NCI-H1694 treated with DMSO at 0.1 percent for 48 hours (cell line): ENCODE results near the gene KLHL6.
A peak's percentile ranks its signal among the peaks of the same experiment; 100 is the strongest.
"Not testable (repeated sequence)": the region's sequence is repeated elsewhere in the genome, so short reads cannot be mapped to it uniquely, and the experiment has no call there.

Experiments used
- DNase-seq: peaks from one replicate; lab custom pipeline; 2025; lab: John Stamatoyannopoulos, UW

KLHL6 gene

DNA sequence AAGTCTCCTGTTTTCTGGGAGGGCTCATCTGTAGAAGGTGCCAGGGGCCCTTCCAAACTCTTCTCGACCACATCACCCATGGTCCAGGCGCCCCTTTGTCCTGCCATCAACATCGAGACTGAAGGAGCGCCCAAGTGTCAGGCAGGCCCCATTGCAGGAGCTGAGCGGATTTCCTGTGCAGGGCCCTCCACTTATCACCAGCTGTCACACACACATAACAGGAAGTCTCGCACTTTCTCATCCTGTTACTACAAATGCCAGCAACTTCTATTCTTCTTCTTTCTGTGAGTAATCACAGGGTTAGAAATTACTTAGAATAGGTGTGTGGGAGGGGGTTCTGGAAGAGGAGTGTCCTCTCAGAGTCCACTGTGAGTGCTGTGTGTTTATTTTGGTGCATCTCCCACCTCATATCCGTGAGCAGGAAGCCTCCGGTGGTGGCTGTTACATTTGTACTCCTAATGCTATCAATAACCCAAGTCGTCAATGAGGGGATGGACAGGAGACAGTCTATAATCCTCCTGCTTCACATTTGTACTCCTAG lies at the start of gene KLHL6:
KLHL6 (minus strand) TSS at position 166 of the 541 bp plus-strand sequence; CDS start at position 113, 53 bp downstream.
- no peak for DNase-seq

- DNase-seq = no peak
Measured at GRCh38 chr3:183597959-183598358, 42.5 kb upstream of the KLHL6 start.

DNA sequence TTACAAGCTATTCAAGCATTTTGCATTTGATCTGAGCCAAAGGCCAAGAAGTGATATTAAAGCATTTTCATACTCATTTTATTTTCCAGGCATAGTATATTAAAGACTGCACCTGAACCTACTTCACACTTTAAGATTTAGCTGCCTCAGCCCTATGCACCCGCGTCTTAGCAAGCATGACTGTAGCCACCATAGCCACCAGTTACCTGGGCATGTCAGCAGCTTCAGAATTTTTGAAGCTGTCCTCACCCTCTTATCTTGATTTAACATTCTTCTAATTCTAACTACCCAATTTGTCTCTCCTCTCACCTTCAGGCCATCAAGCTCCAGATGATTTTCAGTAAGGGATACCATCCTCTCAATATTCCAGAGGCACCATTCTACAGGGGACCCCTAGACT lies 39.1 kb upstream of the KLHL6 start:
- no peak for DNase-seq

DNA sequence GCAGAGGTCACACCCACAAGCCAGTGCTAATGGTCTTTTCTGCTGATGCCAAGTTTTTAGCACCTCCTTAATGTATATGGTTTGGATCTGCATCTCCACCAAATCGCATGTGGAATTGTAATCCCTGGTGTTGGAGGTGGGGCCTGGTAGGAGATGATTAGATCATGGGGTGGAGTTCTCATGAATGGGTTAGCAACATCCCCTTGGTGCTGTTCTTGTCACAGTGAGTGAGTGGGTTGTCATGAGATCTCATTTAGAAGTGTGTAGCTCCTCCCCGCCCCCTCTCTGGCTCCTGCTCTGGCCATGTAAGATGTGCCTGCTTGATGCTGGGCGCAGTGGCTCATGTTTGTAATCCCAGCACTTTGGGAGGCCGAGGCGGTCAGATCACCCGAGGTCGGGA lies 37.3 kb upstream of the KLHL6 start:
- no peak for DNase-seq

- no peak for DNase-seq
Measured at GRCh38 chr3:183591881-183592521, 36.5 kb upstream of the KLHL6 start.

GRCh38 chr3:183590442-183590841 lies 34.9 kb upstream of the KLHL6 start:
- no peak for DNase-seq

- no peak for DNase-seq
Measured at GRCh38 chr3:183587336-183587735, 31.8 kb upstream of the KLHL6 start.

- no peak for DNase-seq
Measured at GRCh38 chr3:183586477-183586876, 31.0 kb upstream of the KLHL6 start.

DNA sequence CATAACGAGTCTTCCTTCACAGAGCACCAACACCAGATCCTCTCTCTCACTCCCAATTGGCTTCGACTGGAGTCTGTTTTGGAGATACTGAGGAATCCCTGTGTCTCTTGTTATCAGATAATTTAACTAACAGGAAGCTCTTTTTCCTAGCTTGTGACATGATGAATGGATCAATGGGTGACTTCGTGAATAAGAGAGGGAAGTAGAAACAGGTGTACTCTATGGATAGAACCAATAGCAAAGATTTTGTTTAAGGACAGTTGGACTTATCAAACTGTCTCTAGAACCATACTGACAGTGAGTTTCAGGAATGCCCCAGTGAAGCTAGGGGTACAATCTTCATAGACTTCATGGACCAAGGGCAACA lies 29.4 kb upstream of the KLHL6 start:
- peak; percentile 40 for DNase-seq

- peak; percentile 74 for DNase-seq
Measured at GRCh38 chr3:183584246-183584913, 28.9 kb upstream of the KLHL6 start.

DNA sequence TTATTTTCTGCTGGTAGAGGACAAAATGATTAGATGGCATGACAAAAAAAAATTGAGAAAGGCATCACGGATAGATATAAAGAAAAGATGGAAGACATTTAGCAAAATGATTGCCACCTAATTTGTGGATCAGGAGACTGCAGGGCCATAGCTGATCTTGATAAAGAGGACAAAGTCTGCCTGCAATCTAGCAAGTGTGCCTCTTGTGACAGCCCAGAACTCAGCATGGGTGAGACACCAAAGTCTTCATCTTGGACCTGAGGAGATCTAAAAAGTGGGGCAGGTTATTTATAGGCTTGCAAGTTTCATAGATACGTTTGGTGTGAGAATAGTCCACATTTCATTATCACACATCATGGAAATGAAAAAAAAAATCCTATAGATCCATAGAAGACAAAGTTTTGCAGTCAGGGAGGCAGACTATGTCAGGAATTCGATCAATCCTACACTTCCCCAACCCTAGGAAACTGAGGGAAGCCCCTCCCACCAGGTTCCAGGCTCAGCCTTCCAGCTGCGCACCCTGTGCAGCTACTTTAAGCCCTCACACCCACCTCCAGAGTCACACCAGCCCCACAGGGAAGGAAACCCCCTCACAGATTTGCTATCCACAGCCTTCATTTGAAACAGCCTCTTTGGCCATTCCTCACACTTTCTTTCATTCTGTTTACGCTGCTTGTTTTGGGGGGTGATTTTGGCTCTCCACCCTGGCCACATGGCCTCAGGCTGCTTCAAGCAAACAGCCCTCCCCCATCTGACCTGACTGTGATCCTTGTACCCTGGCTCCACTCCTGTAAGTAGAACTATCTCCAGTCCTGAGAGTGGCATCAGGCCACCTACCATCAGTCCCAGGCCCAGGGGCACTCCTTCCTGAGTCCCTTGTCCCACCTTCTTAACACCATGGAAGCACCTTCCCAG lies 28.1 kb upstream of the KLHL6 start:
- no peak for DNase-seq

GRCh38 chr3:183582161-183582560 lies 26.7 kb upstream of the KLHL6 start:
- DNase-seq = no peak

GRCh38 chr3:183581496-183582155 lies 26.1 kb upstream of the KLHL6 start:
- no peak for DNase-seq

- DNase-seq = no peak
Measured at GRCh38 chr3:183579967-183580900, 24.7 kb upstream of the KLHL6 start.

GRCh38 chr3:183578179-183578578 lies 22.7 kb upstream of the KLHL6 start:
- DNase-seq = no peak

DNA sequence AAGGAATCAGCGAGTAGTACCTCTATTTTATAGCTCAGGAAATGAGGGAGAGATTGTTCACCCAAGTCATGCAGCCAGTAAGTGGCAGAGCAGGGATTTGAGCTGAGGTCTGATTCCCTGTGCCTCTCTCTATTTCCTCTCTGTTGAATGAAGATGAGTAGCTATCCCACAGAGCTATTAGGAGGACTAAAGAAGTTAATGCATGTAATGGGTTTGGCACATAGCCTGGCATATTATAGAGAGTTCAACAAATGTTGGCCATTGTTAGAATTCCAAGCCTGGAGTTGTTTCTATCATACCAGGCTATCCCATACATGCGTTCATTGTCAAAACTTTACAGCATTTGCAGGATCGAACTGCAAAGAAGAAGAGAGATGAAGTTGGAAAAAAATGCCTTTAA lies 21.8 kb upstream of the KLHL6 start:
- no peak for DNase-seq

DNA sequence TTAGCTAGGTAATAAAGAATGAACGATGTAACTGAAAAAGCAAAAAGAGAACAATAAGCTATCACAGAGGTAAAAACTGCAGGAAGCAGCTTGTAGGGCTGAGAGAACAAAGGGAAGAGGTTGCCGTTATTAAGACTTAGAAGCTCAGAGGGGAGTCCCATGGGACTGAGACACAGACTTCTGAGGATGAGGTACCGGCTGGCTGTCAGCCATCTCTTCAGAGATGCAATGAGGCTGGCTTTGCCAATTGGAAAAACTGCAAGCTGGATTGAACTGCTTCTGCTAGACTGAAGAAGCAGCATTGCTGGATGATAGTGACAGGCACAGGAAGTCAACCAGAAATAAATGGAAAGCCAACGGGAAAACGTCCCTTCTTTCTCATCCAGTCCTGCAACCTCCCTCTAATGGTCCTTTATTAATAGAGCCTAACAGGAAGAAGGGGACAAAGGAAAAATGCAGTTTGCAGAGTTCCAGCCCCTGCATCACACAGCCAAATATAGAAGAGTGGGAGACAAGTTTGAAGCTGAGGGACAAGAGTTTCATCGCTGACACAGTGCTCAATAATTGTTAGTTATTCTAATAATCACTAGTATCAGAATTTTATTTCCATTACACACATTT lies 21.1 kb upstream of the KLHL6 start:
- peak; percentile 68 for DNase-seq

DNA sequence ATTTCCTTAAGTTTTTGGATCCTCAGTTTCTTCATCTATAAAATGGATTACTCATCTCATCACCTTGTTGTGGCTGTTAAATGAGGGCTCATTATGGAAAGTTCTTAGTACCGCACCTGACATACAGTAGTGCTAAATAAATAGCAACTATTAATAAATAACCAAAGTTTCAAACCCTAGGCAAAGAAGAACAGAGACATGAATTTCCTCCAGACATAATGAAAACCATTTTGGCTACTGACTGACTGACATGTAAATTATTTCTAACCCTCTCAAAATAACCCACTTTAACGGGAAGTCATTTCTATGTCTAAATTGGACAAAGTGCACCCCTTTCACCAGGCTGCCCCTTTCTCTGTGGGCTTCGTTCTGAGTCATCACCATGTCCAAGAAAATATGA lies 17.4 kb upstream of the KLHL6 start:
- no peak for DNase-seq

- DNase-seq = not testable (repeated sequence)
Measured at GRCh38 chr3:183570191-183570590, 14.7 kb upstream of the KLHL6 start.

DNA sequence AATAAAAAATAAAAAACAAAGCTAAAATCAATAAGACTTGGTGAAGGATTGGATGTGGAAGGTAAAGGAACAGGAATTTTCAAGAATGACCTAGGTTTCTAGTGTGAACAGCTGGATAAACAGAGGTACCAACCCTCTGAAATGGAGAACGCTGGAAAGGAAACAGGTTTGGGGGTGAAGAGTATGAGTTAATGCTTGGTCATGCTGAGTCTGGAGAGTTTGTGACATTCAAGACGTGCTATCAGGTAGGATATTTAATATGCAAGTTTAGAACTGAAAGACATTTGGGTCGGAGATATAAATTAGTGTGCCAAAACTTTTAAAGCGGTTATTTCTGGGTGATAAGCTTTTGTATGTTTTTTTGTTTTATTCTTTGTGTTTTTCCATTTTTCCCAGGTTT lies 11.4 kb upstream of the KLHL6 start:
- DNase-seq = no peak
